ENCODE data around the gene APBB2.

DNA sequence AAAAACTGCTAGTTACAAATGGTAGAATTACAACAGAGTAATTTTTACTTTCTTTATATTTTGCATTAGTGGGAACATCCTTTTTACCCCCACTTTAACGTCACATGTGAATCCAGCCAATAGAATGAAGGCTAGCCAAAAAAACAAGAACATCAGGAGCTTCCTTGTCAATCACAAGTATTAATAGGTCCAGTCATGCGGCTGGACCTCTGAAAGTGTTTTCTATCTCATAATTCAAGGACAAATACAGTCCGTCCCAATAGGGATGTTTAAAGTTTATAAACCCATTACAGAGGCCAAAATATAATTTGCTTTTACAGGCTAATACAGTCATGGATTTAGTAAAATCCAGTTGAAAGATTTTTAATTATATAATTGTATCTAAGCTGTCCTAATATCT is 110.7 kb downstream of the APBB2 start:
- no peak for TF ChIP-seq POLR2A (IDR thresholded peaks at IDR 0.05)
- TF ChIP-seq, protein P1, sequence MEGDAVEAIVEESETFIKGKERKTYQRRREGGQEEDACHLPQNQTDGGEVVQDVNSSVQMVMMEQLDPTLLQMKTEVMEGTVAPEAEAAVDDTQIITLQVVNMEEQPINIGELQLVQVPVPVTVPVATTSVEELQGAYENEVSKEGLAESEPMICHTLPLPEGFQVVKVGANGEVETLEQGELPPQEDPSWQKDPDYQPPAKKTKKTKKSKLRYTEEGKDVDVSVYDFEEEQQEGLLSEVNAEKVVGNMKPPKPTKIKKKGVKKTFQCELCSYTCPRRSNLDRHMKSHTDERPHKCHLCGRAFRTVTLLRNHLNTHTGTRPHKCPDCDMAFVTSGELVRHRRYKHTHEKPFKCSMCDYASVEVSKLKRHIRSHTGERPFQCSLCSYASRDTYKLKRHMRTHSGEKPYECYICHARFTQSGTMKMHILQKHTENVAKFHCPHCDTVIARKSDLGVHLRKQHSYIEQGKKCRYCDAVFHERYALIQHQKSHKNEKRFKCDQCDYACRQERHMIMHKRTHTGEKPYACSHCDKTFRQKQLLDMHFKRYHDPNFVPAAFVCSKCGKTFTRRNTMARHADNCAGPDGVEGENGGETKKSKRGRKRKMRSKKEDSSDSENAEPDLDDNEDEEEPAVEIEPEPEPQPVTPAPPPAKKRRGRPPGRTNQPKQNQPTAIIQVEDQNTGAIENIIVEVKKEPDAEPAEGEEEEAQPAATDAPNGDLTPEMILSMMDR (IDR thresholded peaks at IDR 0.05), result no peak
